AG04450 (cell line): ENCODE results near the gene PDF. TPM values are rescaled to one million over a fixed set of nuclear protein-coding genes. Genes with fewer than 3 reads are reported as not detected.
"Not testable (repeated sequence)": the region's sequence is repeated elsewhere in the genome, so short reads cannot be mapped to it uniquely, and the experiment has no call there.

Source experiments
- CTCF ChIA-PET: fragments of 300-600, 350-600 bp; formaldehyde crosslinking; extraction: SDS; loops from one replicate; lab custom pipeline; 2022; ENCODE audit warnings: antibody characterized with exemption, inconsistent platforms; lab: Charles Lee
- POLR2A ChIA-PET: fragments of 350-600 bp; formaldehyde crosslinking; extraction: SDS; loops from one replicate; lab custom pipeline; 2021; ENCODE audit warnings: antibody characterized with exemption, inconsistent platforms; lab: Yijun Ruan, JAX
- DNase-seq: peaks from one replicate; pipeline ENCODE4 v3.0.0-alpha.2; 2011; ENCODE audit warnings: low read depth, low spot score
- H3K27ac ChIP-seq: one replicate; pipeline ENCODE4 v1.5.1; 2012; ENCODE audit warnings: low read depth, low read length, control low read depth
- H3K27me3 ChIP-seq: one replicate; pipeline ENCODE4 v1.6.0; 2012; ENCODE audit warnings: low read length; ENCODE audit not compliant: control insufficient read depth, insufficient read depth
- H3K4me3 ChIP-seq: 2 replicates; pipeline ENCODE4 v1.5.1; 2011; ENCODE audit warnings: mild to moderate bottlenecking, low read depth, low read length, control low read depth
- H3K9me3 ChIP-seq: 2 replicates; pipeline ENCODE4 v1.5.1; 2012; ENCODE audit warnings: low read length; ENCODE audit not compliant: control insufficient read depth, insufficient read depth
- CTCF ChIP-seq: IDR thresholded peaks from 2 replicates; pipeline ENCODE4 v1.5.1; 2011; ENCODE audit warnings: low read depth, low read length, control low read depth, inconsistent platforms
- polyA plus RNA-seq: library from polyadenylated mRNA; depleted of rRNA; stranded (reverse); fragments of >200 nt; gene quantifications from 2 replicates; pipeline ENCODE4 v1.2.3, GENCODE V29; 2011

The PDF gene
- polyA plus RNA-seq, 1 experiment = 6.4 TPM

- Histone ChIP-seq H3K27ac (no peak overlapping the region), H3K4me3 (no peak overlapping the region), H3K9me3 (no peaks in the 10 kb centered on the region), H3K27me3 (no peaks in the 10 kb centered on the region)
- CTCF ChIA-PET = interaction anchor here (0.5 to 1.6 kb wide), 3 partner anchors 8 to 31 kb away, joined by 3 to 6 read pairs (median 6); no protein-coding TSS in a partner anchor
- TF ChIP-seq CTCF = no peak
- POLR2A ChIA-PET = interaction anchor here (0.6 kb wide), 1 partner anchor 10 kb away, joined by 3 read pairs; no protein-coding TSS in a partner anchor
- no peak for DNase-seq
Observed at GRCh38 chr16:69302301-69302700, 28.1 kb downstream of the PDF start.

- Histone ChIP-seq H3K27me3 (no peaks in the 10 kb centered on the region), H3K4me3 (no peak overlapping the region), H3K9me3 (no peaks in the 10 kb centered on the region), H3K27ac (no peak overlapping the region)
- DNase-seq = no peak
- TF ChIP-seq CTCF = no peak
- CTCF ChIA-PET = interaction anchor here (0.5 to 1.6 kb wide), 2 partner anchors 9 to 31 kb away, joined by 6 read pairs; no protein-coding TSS in a partner anchor
- POLR2A ChIA-PET = no interaction called here
Observed at GRCh38 chr16:69301861-69302260, 28.5 kb downstream of the PDF start.

GRCh38 chr16:69301187-69301586 is 29.2 kb downstream of the PDF start:
- DNase-seq = no peak
- Histone ChIP-seq H3K27ac (no peak overlapping the region), H3K4me3 (no peak overlapping the region), H3K27me3 (no peaks in the 10 kb centered on the region), H3K9me3 (no peaks in the 10 kb centered on the region)
- ChIA-PET POLR2A (no interaction called here), CTCF (no interaction called here)
- TF ChIP-seq CTCF = no peak

- ChIA-PET POLR2A (no interaction called here), CTCF (interaction anchor here (1.2 kb wide), 1 partner anchor 11 kb away, joined by 3 read pairs; no protein-coding TSS in a partner anchor)
- H3K27ac ChIP-seq = no peak overlapping the region
- H3K4me3 ChIP-seq = no peak overlapping the region
- no peak for DNase-seq
- H3K9me3 ChIP-seq = no peaks in the 10 kb centered on the region
- no peak for TF ChIP-seq CTCF
- H3K27me3 ChIP-seq = no peaks in the 10 kb centered on the region
Observed at GRCh38 chr16:69298261-69298660, 32.1 kb downstream of the PDF start.

GRCh38 chr16:69296771-69297170 is 33.6 kb downstream of the PDF start:
- H3K27ac ChIP-seq, H3K27me3 ChIP-seq, DNase-seq, H3K4me3 ChIP-seq, H3K9me3 ChIP-seq: not testable (repeated sequence)
- ChIA-PET CTCF (interaction anchor here (1.2 kb wide), 1 partner anchor 9 kb away, joined by 3 read pairs; no protein-coding TSS in a partner anchor), POLR2A (interaction anchor here (1.2 kb wide), 1 partner anchor 30 kb away, joined by 3 read pairs; no protein-coding TSS in a partner anchor)
